ENCODE data around the gene ANGEL1. TPM values are rescaled to one million over a fixed set of nuclear protein-coding genes. Genes with fewer than 3 reads are reported as not detected.

The ANGEL1 gene
- total RNA-seq, 1 experiment from 2014 or later = 31.7 TPM

DNA sequence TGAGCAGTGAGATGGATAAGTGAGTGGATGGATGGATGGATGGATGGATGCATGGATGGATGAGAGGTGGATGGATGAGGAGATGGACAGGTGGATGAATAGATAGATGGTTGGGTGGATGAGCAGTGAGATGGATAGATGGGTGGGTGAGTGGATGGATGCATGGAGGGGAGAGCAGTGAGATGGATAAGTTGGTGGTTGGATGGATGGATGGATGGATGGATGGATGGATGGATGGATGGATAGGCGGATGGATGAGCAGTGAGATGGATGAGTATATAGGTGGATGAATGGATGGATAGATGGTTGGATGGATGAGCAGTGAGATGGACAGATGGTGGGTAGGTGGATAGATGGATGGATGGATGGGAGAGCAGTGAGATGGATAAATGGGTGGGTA is 44.1 kb upstream of the ANGEL1 start:
- Histone ChIP-seq H3K4me3 (no peak overlapping the region), H3K27ac (no peak overlapping the region), H3F3A (ENCODE audit: insufficient read depth, low read depth) (no peaks in the 10 kb centered on the region), H2AFZ (no peak overlapping the region), H3K36me3 (ENCODE audit: low read depth) (no peaks in the 10 kb centered on the region), H4K20me1 (ENCODE audit: insufficient read depth) (no peaks in the 10 kb centered on the region), H3K27me3 (ENCODE audit: insufficient read depth, low read depth) (peaks cover 98% of the 10 kb centered on the region), H3K79me2 (ENCODE audit: low read depth) (no peaks in the 10 kb centered on the region), H3K9me3 (ENCODE audit: insufficient read depth, low read depth) (no peaks in the 10 kb centered on the region), H3K4me2 (no peak overlapping the region), H3K4me1 (replicated peaks; ENCODE audit: insufficient read depth) (no peaks in the 10 kb centered on the region), H3K9me2 (ENCODE audit: insufficient read depth) (no peaks in the 10 kb centered on the region)
- intact Hi-C loops (cut with micrococcal nuclease; ENCODE audit: unreplicated experiment) = no loop called here
- DNase-seq = no peak
- CTCF ChIA-PET = no interaction called here
- no TSS peak for BruUV-seq (replicated peaks)
- TF ChIP-seq, protein P1, sequence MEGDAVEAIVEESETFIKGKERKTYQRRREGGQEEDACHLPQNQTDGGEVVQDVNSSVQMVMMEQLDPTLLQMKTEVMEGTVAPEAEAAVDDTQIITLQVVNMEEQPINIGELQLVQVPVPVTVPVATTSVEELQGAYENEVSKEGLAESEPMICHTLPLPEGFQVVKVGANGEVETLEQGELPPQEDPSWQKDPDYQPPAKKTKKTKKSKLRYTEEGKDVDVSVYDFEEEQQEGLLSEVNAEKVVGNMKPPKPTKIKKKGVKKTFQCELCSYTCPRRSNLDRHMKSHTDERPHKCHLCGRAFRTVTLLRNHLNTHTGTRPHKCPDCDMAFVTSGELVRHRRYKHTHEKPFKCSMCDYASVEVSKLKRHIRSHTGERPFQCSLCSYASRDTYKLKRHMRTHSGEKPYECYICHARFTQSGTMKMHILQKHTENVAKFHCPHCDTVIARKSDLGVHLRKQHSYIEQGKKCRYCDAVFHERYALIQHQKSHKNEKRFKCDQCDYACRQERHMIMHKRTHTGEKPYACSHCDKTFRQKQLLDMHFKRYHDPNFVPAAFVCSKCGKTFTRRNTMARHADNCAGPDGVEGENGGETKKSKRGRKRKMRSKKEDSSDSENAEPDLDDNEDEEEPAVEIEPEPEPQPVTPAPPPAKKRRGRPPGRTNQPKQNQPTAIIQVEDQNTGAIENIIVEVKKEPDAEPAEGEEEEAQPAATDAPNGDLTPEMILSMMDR (conservative IDR thresholded peaks at IDR 0.05) = no peak
- TF ChIP-seq EZH2 (IDR thresholded peaks at IDR 0.05; ENCODE audit: low read depth) = no peak
- POLR2A ChIA-PET (ENCODE audit: unreplicated experiment) = no interaction called here

DNA sequence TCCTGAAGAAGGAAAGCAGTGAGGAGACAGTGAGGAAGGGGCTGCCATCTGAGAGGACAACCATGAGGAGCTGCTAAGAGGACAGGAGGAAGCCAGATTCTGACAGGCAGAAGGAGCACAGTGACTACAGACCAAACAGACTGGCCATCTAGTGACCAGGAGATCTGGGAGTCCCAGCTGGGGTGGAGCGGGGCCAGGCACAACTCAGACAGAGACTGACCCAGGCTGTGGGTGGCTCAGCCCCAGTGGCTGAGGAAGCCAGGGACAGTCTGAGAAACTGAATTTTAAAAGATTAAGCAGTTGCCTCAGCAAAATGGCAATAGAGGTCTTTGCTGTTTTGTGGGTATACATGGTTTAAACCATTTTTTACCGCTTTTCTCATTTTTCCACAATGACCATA is 42.4 kb upstream of the ANGEL1 start:
- BruUV-seq (replicated peaks) = no TSS peak
- no peaks in the 10 kb centered on the region for H3K4me1 ChIP-seq (replicated peaks; ENCODE audit: insufficient read depth)
- peaks cover 89% of the 10 kb centered on the region for H3K27me3 ChIP-seq (ENCODE audit: insufficient read depth, low read depth)
- H3K36me3 ChIP-seq (ENCODE audit: low read depth) = no peaks in the 10 kb centered on the region
- no peak overlapping the region for H3K27ac ChIP-seq
- no peak overlapping the region for H3K4me2 ChIP-seq
- no peaks in the 10 kb centered on the region for H3K9me2 ChIP-seq (ENCODE audit: insufficient read depth)
- H3F3A ChIP-seq (ENCODE audit: insufficient read depth, low read depth) = no peaks in the 10 kb centered on the region
- CTCF ChIA-PET = no interaction called here
- H2AFZ ChIP-seq = no peak overlapping the region
- DNase-seq = no peak
- no peak overlapping the region for H3K4me3 ChIP-seq
- intact Hi-C loops (cut with micrococcal nuclease; ENCODE audit: unreplicated experiment) = no loop called here
- H3K9me3 ChIP-seq (ENCODE audit: insufficient read depth, low read depth) = no peaks in the 10 kb centered on the region
- no peaks in the 10 kb centered on the region for H4K20me1 ChIP-seq (ENCODE audit: insufficient read depth)
- POLR2A ChIA-PET (ENCODE audit: unreplicated experiment) = interaction anchor here (0.7 kb wide), 1 partner anchor 943 kb away, joined by 9 read pairs; no protein-coding TSS in a partner anchor
- H3K79me2 ChIP-seq (ENCODE audit: low read depth) = no peaks in the 10 kb centered on the region
- TF ChIP-seq EZH2 (IDR thresholded peaks at IDR 0.05; ENCODE audit: low read depth) = no peak
- TF ChIP-seq, protein P1 (conservative IDR thresholded peaks at IDR 0.05) = no peak

GRCh38 chr14:76848879-76849278 is 36.2 kb upstream of the ANGEL1 start:
- Histone ChIP-seq H3K4me3 (no peak overlapping the region), H3K9me3 (ENCODE audit: insufficient read depth, low read depth) (no peaks in the 10 kb centered on the region), H3K4me2 (no peak overlapping the region), H3K27me3 (ENCODE audit: insufficient read depth, low read depth) (peaks cover 81% of the 10 kb centered on the region), H3K9me2 (ENCODE audit: insufficient read depth) (no peaks in the 10 kb centered on the region), H2AFZ (no peak overlapping the region), H3K79me2 (ENCODE audit: low read depth) (no peaks in the 10 kb centered on the region), H4K20me1 (ENCODE audit: insufficient read depth) (no peaks in the 10 kb centered on the region), H3F3A (ENCODE audit: insufficient read depth, low read depth) (no peaks in the 10 kb centered on the region), H3K36me3 (ENCODE audit: low read depth) (no peaks in the 10 kb centered on the region), H3K27ac (no peak overlapping the region), H3K4me1 (replicated peaks; ENCODE audit: insufficient read depth) (no peaks in the 10 kb centered on the region)
- ChIA-PET POLR2A (ENCODE audit: unreplicated experiment) (no interaction called here), CTCF (no interaction called here)
- intact Hi-C loops (cut with micrococcal nuclease; ENCODE audit: unreplicated experiment) = no loop called here
- DNase-seq = no peak
- TF ChIP-seq EZH2 (IDR thresholded peaks at IDR 0.05; ENCODE audit: low read depth) = no peak
- TF ChIP-seq, protein P1 (conservative IDR thresholded peaks at IDR 0.05) = no peak
- no TSS peak for BruUV-seq (replicated peaks)
